HCEC 1CT (cell line): ENCODE results near the gene NPAS2.

Experiments
- DNase-seq: peaks from one replicate; pipeline ENCODE4 v3.0.0-alpha.2; 2017

The NPAS2 gene

GRCh38 chr2:100888601-100889000 lies 68.7 kb downstream of the NPAS2 start:
- DNase-seq: no peak

- no peak for DNase-seq
These were observed 69.3 kb downstream of the NPAS2 start for GRCh38 chr2:100889286-100889685.

GRCh38 chr2:100891906-100892642 lies 72.1 kb downstream of the NPAS2 start:
- DNase-seq: peak; percentile 40

GRCh38 chr2:100893392-100894104 lies 73.6 kb downstream of the NPAS2 start:
- DNase-seq: no peak

- DNase-seq: no peak
These were observed 74.3 kb downstream of the NPAS2 start for GRCh38 chr2:100894105-100894795.

DNA sequence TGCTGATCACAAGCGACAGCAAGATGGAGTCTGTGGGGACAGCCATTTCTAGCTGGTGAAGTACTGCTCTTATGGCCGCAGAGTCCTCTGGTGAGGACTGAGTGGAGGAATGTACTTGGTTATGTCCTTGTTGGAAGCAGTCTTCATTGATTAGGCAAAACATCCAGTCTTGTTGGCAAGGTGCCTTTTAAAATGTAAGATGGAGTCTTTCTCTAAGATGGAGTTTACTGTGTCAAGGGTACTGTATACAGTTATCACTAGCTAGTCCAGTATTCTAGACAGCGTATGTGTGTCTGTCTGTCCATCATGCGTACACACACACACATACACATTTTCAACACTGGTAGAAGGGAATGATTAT lies 74.8 kb downstream of the NPAS2 start:
- DNase-seq: no peak

DNA sequence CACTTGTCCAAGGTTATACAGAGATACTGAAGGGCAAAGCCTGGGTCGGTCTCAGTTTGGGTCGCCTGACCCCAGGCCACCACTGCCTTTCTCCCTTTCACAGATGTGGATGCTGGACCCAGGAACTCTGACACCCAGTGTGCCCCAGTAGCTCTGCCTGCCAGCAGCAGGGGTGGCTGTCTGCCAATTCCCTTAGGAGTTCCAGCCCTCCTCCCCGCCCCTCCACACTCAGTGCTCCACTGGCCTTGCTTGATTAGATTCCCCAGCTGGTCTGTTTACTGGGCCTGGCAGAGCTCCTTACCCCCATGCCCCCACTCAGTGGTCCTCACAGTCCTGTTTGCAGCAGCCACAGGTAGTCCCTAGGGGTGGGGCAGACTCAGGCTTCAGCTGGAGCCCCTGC lies 75.5 kb downstream of the NPAS2 start:
- DNase-seq: no peak

GRCh38 chr2:100895934-100896685 lies 76.2 kb downstream of the NPAS2 start:
- no peak for DNase-seq

GRCh38 chr2:100898035-100898665 lies 78.2 kb downstream of the NPAS2 start:
- no peak for DNase-seq

DNA sequence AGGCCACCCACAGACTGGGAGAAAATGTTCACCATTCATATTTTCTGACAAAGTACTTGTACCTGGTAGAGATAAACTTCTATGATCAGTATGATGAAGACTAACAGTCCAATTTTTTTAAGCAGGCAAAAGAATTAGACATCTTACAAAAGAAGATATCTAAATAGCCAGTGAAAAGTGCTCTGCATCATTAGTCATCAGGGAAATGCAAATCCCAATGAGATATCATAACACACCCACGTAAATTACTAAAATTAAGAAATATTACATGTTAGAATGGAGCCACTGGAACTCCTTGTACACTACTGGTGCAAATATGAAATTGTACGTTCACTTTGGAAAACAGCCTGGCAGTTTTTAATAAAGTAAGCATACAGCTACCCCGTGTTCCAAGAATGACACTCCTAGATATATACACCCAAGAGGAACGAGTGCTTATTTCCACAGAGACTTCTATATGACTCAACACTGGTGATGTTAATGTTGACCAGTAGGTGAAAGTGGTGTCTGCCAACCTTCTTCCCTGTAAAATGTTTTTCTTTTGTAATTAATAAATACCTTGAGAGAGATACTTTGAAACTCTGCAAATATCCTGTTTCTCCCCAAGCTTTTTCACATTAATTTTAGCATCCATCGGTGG lies 80.3 kb downstream of the NPAS2 start:
- DNase-seq: peak; percentile 49

- DNase-seq: peak; percentile 99
These were observed 83.0 kb downstream of the NPAS2 start for GRCh38 chr2:100902817-100903405.

- DNase-seq: peak; percentile 37
These were observed 83.8 kb downstream of the NPAS2 start for GRCh38 chr2:100903534-100904258.

DNA sequence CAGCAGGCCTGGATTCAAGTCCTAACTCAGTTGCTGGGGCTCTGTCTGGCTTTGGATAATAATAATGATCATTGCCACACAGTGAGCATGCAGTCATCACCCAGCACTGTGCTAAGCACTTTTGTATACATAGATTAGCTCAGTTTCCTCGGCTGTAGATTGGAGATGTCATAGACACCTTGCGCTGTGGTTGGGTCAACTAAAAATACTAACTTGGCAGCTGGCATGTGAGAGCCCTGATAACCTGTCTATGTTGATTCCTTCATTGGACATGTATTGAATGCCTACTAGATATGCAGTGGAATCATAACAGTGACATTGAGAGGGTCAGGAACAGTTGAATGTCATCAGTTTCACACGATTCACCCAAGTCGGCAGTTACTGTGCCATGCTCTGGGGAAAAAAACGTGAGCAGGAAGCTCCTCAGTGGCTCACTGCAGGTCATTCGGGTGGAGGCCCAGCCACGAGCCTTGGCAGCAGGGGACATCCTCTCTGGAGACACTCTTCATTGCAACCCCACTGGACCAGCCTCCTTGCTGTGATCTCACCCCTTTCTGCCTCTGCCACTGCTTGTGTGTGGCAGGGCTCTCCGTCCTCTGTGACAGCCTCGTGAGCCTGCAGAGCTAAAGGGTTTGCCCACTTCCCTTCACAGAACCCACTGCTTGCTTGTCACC lies 85.3 kb downstream of the NPAS2 start:
- DNase-seq: no peak

DNA sequence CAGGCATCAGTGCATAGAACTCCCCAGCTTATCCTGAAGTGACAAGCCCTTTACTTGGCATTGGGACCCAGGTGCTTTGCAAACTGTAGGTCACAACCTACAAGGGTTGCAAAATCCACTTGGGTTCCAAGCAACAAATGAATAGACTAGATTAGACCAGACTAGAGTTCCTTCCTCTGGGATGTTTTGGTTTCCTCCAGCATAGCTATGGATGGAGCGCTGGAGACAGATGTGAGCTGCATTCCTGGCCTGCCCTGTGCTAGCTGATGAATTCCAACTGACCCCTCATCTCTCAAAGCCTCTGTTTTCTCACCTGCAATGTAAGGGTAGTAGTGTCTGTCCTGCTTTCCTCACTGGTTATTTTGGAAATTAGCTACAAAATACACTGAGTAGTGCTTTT lies 86.2 kb downstream of the NPAS2 start:
- no peak for DNase-seq

DNA sequence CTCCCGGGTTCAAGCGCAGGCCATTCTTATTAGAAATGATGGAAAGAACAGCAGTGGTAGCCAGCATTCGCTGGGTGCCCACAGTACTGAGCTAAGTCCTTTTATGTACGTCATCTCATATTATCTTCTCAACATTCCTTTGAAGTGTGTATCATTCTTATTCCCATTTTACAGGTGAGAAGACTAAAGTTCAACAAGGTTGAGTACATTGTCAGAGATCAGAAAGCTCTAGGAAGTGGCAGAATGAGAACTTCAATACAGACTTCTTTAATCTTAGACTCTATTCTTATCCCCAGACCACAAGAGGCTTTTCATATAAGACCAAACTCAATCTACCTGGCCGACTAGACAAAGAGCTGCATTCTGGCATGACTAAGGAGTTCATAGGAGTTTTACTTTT lies 86.7 kb downstream of the NPAS2 start:
- no peak for DNase-seq

DNA sequence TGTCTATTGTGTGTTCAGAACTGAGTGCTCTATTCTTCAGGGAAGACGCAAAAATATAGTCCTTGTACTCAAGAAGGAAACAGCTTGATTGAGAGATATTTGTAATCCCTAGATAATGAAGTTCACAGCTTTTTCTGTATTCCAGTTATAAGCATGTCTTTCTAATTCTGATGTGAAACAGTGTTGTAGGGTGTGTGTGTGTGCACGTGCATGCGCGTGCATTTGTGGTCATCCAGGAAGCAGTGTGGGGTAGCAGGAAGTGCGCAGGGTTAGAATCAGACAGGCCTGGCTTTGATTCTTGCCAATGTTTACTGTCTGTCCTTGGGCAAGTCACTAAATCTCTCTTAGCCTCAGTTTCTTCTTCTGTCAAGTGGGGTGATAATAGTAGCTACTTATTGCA lies 87.9 kb downstream of the NPAS2 start:
- no peak for DNase-seq

DNA sequence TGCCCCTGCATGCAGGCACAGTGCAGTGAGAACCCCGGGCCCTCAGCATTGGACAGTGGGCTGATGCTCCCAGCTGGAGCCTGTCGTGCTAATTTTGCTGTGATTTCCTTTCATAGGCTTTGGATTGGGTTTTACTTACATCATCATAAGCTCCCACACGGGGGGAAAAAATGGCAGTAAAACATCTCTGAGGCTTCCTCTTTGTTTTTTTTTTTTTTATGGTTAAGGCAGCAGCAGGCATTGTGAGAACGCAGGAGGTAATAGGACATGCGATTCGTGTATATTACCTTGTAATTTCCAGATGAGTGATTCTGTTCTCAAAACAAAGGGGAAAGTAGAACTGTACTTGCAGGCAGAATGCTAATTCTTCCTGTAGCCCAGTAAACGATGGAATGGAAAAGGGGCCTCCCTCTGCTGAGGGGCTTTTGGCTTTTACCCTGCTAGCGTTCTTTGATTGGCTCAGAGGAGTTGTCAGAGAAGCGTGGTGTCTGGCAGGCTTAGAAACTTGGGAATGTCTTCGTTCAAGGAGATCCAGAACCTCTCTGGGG lies 89.7 kb downstream of the NPAS2 start:
- no peak for DNase-seq

DNA sequence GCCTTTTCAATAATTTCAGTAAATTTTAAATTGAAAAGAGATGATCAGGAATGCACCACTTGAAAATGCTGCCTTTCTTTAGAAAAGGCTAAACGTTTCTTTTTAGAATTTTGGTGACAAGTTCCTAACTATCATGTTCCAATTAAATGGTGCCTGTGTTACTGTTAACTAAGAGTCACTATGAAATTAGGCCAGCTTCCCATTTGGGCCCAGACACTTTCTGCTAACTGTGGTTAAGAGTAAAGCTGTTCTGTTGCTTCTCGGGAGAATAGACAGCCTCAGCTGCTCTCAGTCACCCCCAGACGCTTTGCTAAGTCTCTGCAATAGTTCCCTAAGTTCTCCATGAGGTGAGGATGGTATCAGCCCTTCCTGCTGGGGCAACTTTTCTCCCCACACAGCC lies 90.2 kb downstream of the NPAS2 start:
- no peak for DNase-seq

DNA sequence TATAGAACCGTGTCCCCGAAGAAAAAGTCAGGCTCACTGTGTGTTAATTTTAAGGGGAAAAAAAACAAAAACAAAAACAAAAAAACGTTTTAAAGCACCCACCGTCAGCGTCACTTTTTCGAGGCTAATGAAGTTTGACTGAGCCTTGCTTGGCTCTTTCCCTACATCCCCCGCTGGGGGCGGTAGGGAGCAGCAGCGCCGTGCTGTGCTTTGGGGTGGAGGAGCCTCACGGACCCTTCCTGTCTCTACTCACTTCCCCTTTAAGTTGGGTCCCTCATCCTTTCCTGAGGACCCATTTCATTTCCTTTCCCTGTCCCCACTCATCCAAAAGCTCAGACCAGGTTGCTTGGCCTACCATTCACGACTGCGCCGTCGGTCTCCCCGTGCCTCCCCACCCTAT lies 99.4 kb downstream of the NPAS2 start:
- DNase-seq: no peak

DNA sequence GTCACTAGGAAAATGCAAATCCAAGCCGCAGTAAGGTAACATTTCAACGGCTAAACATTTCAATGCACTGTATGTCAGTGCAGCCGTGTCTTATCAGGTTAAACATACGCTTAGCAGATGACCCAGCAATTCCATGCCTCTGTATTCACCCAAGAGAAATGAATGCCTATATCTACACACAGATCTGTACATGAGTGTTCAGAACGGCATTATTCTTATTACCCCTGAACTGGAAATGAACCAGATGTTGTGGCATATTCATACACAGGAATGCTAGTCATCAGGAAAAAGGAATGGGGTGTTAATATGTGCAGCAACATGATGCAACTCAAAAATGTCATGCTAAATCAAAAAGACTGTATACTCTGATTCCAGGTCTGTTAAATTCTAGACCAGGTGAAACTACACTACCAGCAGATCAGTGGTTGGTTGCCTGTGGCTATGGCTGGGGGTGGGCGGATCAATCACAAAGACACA lies 101.8 kb downstream of the NPAS2 start:
- peak; percentile 87 for DNase-seq
